Measurements from ENCODE around the gene CSMD2. TPM values are rescaled to one million over a fixed set of nuclear protein-coding genes. Genes with fewer than 3 reads are reported as not detected.

The CSMD2 gene
- total RNA-seq, 1 experiment from 2014 or later, result 0.22 TPM

DNA sequence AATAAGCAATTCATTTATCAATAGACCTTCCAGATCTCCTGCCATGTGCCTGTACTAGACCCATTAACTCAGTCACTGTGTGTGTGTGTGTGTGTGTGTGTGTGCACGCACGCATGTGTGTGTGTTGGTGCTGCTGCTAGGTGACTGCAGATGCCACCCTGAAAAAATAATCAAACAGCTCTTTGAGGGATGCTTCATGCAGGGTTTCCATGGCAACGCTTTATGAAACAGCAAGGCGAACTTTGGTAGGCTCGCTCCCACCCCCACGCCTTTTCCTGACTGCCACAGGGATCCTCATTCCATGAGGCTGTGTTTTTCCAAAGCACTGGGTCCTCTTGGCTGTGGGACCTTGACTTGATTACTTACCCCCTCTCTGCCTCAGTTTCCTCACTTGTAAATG is 207.2 kb downstream of the CSMD2 start:
- Histone ChIP-seq H3K27ac (ENCODE audit: low read depth, low read length) (no peak overlapping the region), H3K9me2 (ENCODE audit: insufficient read depth) (no peaks in the 10 kb centered on the region), H3K27me3 (ENCODE audit: insufficient read depth, low read length) (peaks cover 10% of the 10 kb centered on the region; the same call in 1 of the 2 replicates), H3K4me1 (ENCODE audit: control insufficient read depth in 1 of 2, insufficient read depth in 2 of 2, low read length in 2 of 2) (no peaks in the 10 kb centered on the region), H3K9ac (ENCODE audit: low read length) (no peak overlapping the region), H4K20me1 (ENCODE audit: insufficient read depth) (no peaks in the 10 kb centered on the region), H3K79me2 (ENCODE audit: insufficient read depth, low read length) (no peaks in the 10 kb centered on the region), H3K9me3 (ENCODE audit: control insufficient read depth in 1 of 2, insufficient read depth in 1 of 2, low read depth in 1 of 2, low read length in 2 of 2) (no peaks in the 10 kb centered on the region), H3K4me2 (ENCODE audit: low read length) (no peak overlapping the region), H3K4me3 (replicated peaks in 1 of 2; ENCODE audit: low read depth in 1 of 2, low read length in 2 of 2) (no peak overlapping the region), H3K36me3 (ENCODE audit: control insufficient read depth in 1 of 2, insufficient read depth in 2 of 2, low read length in 2 of 2) (no peaks in the 10 kb centered on the region), H2AFZ (ENCODE audit: low read depth, low read length, poor library complexity, severe bottlenecking) (no peak overlapping the region)
- RAD21 ChIA-PET (ENCODE audit: low non-redundant PET in 1 of 2, low total read pairs in 2 of 2, uncharacterized antibody in 2 of 2, unreplicated experiment in 2 of 2), result no interaction called here
- intact Hi-C loops (cut with micrococcal nuclease), result no loop called here
- TF ChIP-seq POLR2AphosphoS5 (IDR thresholded peaks at IDR 0.05; ENCODE audit: low read depth, low read length) (no peak), JUND (IDR thresholded peaks at IDR 0.05) (no peak), RAD21 (IDR thresholded peaks at IDR 0.05; ENCODE audit: low read depth) (no peak), SRF (IDR thresholded peaks at IDR 0.05; ENCODE audit: low read depth) (no peak), MAX (IDR thresholded peaks at IDR 0.05) (no peak), CEBPB (IDR thresholded peaks at IDR 0.05; ENCODE audit: low read depth) (no peak), ELF1 (IDR thresholded peaks at IDR 0.05; ENCODE audit: borderline replicate concordance, low read depth) (no peak)
- ATAC-seq (no peak), DNase-seq (ENCODE audit: low read depth, low spot score) (no peak)
- no TSS peak for BruUV-seq (replicated peaks)
- POLR2A ChIA-PET, result no interaction called here
- CTCF ChIA-PET, result no interaction called here

GRCh38 chr1:33955096-33955495 is 209.9 kb downstream of the CSMD2 start:
- Histone ChIP-seq H3K9me2 (ENCODE audit: insufficient read depth) (no peaks in the 10 kb centered on the region), H3K27me3 (ENCODE audit: insufficient read depth, low read length) (peaks cover 19% of the 10 kb centered on the region; the same call in 1 of the 2 replicates), H3K9ac (ENCODE audit: low read length) (no peak overlapping the region), H3K27ac (ENCODE audit: low read depth, low read length) (no peak overlapping the region), H4K20me1 (ENCODE audit: insufficient read depth) (no peaks in the 10 kb centered on the region), H3K4me3 (replicated peaks in 1 of 2; ENCODE audit: low read depth in 1 of 2, low read length in 2 of 2) (no peak overlapping the region), H3K4me1 (ENCODE audit: control insufficient read depth in 1 of 2, insufficient read depth in 2 of 2, low read length in 2 of 2) (no peaks in the 10 kb centered on the region), H2AFZ (ENCODE audit: low read depth, low read length, poor library complexity, severe bottlenecking) (no peak overlapping the region), H3K9me3 (ENCODE audit: control insufficient read depth in 1 of 2, insufficient read depth in 1 of 2, low read depth in 1 of 2, low read length in 2 of 2) (no peaks in the 10 kb centered on the region), H3K79me2 (ENCODE audit: insufficient read depth, low read length) (no peaks in the 10 kb centered on the region), H3K4me2 (ENCODE audit: low read length) (no peak overlapping the region), H3K36me3 (ENCODE audit: control insufficient read depth in 1 of 2, insufficient read depth in 2 of 2, low read length in 2 of 2) (no peaks in the 10 kb centered on the region)
- ATAC-seq, result no peak
- ChIA-PET POLR2A (no interaction called here), RAD21 (ENCODE audit: low non-redundant PET in 1 of 2, low total read pairs in 2 of 2, uncharacterized antibody in 2 of 2, unreplicated experiment in 2 of 2) (no interaction called here), CTCF (no interaction called here)
- no peak for DNase-seq (ENCODE audit: low read depth, low spot score)
- TF ChIP-seq SIN3A (IDR thresholded peaks at IDR 0.05; ENCODE audit: low read depth), result no peak
- TF ChIP-seq POLR2A (IDR thresholded peaks at IDR 0.05; ENCODE audit: borderline replicate concordance, extremely low read depth, insufficient read depth, insufficient read length), result no peak
- no peak for TF ChIP-seq SP1 (IDR thresholded peaks at IDR 0.05; ENCODE audit: low read depth)
- no peak for TF ChIP-seq POLR2AphosphoS5 (IDR thresholded peaks at IDR 0.05; ENCODE audit: low read depth, low read length)
- TF ChIP-seq REST (IDR thresholded peaks at IDR 0.05; ENCODE audit: low read depth), result no peak
- no peak for TF ChIP-seq ZFX (IDR thresholded peaks at IDR 0.05)
- BruUV-seq (replicated peaks), result no TSS peak
- intact Hi-C loops (cut with micrococcal nuclease), result no loop called here
